ENCODE data around the gene TRIM17. TPM values are rescaled to one million over a fixed set of nuclear protein-coding genes. Genes with fewer than 3 reads are reported as not detected.
"Not testable (repeated sequence)": the region's sequence is repeated elsewhere in the genome, so short reads cannot be mapped to it uniquely, and the experiment has no call there.

TRIM17 gene
- polyA plus RNA-seq, 3 donors: 7.8 to 14.4 (median 13.3) TPM

GRCh38 chr1:228452194-228453021 lies 35.7 kb upstream of the TRIM17 start:
- DNase-seq: no peak

DNA sequence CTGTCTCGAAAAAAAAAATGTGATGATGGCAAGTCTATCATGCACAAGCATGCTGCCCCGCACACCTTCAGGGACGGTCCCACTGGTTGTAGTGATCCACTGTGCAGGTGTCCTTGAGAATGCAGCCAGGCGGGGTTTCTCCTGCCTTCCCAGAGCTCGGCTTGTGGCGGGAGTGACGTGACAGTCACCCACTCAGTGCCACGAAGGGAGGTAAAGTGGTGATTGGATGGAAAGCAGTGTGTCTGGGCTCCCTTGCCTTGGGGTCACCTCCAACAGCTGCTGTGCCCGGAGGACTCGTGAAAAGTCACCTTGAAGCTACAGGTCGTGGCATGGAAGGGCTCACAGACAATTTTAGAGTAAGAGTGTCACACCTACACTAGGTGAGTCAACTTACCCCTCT lies 33.5 kb upstream of the TRIM17 start:
- no peak for DNase-seq

GRCh38 chr1:228448372-228448771 lies 31.7 kb upstream of the TRIM17 start:
- DNase-seq: no peak

GRCh38 chr1:228446852-228447251 lies 30.2 kb upstream of the TRIM17 start:
- no peak for DNase-seq

- peak; percentile 58 for DNase-seq
These were observed 29.4 kb upstream of the TRIM17 start for GRCh38 chr1:228445843-228446650.

DNA sequence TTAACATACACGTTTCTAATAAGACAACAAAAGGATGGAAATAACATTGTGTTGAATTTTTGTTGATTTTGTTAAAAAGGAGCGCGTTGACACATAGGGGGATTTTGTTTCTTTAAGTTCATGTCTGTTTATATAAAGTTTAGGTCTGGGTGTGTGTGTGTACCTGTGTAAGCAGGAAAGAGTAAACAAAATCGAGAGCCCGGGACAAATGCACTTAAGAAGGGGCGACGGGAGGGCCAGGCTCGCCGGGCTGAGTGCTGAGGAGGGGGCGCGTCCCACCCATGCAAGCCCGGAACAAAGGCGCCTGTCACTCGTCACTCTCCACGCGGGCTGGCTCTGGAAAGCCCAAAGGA lies 28.8 kb upstream of the TRIM17 start:
- no peak for DNase-seq

DNA sequence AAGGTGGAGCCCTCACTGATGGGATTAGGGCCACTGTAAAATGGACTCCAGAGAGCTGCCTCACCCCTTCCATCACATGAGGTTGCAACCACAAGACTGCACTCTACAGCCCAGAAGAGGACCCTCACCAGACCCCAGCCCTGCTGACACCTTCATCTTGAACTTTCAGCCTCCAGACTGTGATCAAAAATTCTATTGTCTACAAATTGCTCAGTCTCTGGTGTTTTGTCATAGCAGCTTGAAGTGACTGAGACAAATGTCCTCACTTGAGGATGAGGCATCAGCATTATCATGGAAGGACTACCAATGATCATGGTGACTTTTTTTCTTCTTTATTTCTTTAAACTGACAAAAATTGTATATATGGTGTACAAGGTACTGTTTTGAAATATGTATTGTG lies 26.7 kb upstream of the TRIM17 start:
- DNase-seq: no peak

DNA sequence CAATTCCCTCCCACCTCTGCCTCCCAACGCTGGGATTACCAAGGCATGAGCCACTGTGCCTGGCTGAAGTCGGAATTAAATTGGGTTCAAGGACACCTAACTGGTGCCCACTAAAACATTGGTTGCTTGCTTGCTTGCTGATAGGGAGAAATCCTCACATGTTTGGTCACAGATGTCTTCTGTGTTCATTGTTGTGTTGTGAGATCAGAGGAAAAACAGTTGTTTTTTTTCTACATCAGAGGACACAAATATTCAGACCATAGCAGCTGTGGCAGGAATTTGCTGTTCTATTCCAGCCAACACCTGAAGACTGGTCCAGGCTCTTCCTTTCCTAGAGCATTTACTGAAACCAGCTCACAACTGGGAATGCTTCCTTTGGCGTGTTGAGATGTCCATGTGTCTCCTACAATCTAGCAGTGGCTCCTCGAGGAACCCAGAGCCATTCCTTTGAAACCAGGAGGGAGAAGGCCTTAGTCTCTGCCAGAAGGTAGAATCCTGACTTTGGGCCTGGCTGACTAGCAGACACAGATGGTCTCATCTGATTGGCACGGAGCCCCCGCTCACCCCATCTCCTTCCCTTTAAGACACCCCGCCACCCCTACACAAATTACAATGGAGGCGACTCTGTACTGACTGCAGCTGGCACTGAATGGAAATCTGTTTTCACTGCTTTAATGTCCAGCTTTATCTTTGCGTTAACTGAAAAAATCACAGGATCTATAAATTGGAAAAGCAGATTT lies 24.3 kb upstream of the TRIM17 start:
- DNase-seq: no peak

GRCh38 chr1:228438266-228438665 lies 21.6 kb upstream of the TRIM17 start:
- DNase-seq: no peak

DNA sequence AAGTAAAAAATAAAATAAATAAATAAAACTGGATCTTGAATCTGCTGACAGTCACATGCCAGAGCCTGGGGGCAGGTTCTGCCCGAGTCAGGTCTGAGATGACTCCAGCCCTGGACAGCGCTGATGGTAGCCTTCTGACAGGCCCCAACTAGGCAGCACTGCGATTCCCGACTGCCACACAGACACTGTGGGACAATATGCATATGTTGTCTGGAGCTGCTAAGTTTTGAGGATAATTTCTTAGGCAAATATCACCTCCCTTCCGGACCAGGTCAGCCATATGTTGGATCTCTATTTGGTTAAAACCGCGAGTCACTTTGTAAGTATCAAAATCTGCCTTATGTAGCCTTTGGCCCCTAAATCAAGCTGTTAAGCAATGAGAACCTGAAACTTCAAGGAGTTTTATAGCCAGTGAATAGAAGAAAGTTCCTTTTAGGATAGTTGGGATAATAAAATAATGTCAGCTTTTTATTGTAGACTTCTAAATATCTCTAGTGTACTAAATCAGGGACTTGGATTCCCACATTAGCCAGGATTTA lies 20.8 kb upstream of the TRIM17 start:
- no peak for DNase-seq

GRCh38 chr1:228434689-228435088 lies 18.0 kb upstream of the TRIM17 start:
- no peak for DNase-seq

GRCh38 chr1:228433337-228434053 lies 16.8 kb upstream of the TRIM17 start:
- not testable (repeated sequence) for DNase-seq

- no peak for DNase-seq
These were observed 13.6 kb upstream of the TRIM17 start for GRCh38 chr1:228430243-228430642.

DNA sequence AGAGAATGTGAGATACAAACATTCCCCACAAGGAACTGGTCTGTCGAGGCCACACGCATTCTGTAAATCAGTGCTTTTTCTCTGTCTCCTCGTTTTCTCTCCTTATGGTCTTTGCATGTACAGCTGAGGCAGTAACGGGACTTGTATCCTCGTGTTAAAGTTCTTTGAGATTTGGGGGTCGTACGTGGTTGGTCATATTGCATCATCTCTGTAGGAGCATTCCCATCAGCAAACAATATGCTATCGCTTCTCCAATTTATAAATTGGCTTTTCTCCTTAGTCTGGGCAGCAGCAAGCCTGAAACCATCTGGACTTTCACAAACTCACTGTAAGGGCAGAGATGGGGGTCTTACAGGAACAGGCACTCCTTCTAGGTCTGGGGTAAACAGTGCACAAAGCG lies 13.0 kb upstream of the TRIM17 start:
- no peak for DNase-seq

DNA sequence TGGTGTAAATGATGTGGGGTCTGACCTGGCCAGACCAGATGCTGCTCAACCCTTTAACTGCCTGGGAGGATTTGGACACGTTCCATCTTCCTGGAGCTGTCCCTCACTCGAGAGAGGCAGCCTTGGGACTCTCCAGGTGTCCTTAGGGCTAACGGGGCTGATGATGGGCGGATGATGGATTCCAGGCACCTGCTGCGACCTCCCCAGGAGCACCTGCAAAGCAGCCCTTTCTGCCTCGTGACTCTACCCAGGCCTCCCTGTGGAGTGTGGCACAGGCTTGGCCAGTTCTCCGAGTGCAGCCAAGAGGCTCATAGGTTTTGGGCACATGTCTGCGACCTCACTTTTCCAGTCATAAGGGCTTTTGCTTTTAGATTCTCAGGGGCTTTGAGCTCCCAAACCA lies 12.3 kb upstream of the TRIM17 start:
- no peak for DNase-seq

GRCh38 chr1:228428412-228428811 lies 11.8 kb upstream of the TRIM17 start:
- DNase-seq: no peak

GRCh38 chr1:228426518-228427175 lies 10.0 kb upstream of the TRIM17 start:
- no peak for DNase-seq

- DNase-seq: no peak
These were observed 8.3 kb upstream of the TRIM17 start for GRCh38 chr1:228424685-228425660.

- DNase-seq: no peak
These were observed 6.9 kb upstream of the TRIM17 start for GRCh38 chr1:228423404-228424053.

Data from renal pelvis (tissue), 4 donors.